Activated naive CD4-positive, alpha-beta T cell (primary cell): ENCODE data around the gene SGIP1.

Experiments used
- DNase-seq, 4 experiments: peaks; one replicate each; lab custom pipeline; 2025; lab: John Stamatoyannopoulos, UW

SGIP1 gene

GRCh38 chr1:66606362-66607065 lies 72.6 kb downstream of the SGIP1 start:
- no peak for DNase-seq

- DNase-seq, result no peak
Measured at GRCh38 chr1:66607458-66607857, 73.5 kb downstream of the SGIP1 start.

GRCh38 chr1:66613187-66613586 lies 79.2 kb downstream of the SGIP1 start:
- no peak for DNase-seq

- DNase-seq, result no peak
Measured at GRCh38 chr1:66617362-66618184, 83.6 kb downstream of the SGIP1 start.

GRCh38 chr1:66618390-66618789 lies 84.4 kb downstream of the SGIP1 start:
- no peak for DNase-seq

- DNase-seq, result no peak
Measured at GRCh38 chr1:66623812-66624211, 89.9 kb downstream of the SGIP1 start.

GRCh38 chr1:66624412-66625060 lies 90.6 kb downstream of the SGIP1 start:
- no peak for DNase-seq

- no peak for DNase-seq
Measured at GRCh38 chr1:66626261-66626660, 92.3 kb downstream of the SGIP1 start.

- no peak for DNase-seq
Measured at GRCh38 chr1:66628926-66629325, 95.0 kb downstream of the SGIP1 start.

GRCh38 chr1:66633159-66633558 lies 99.2 kb downstream of the SGIP1 start:
- DNase-seq, result no peak

GRCh38 chr1:66637146-66637545 lies 103.2 kb downstream of the SGIP1 start:
- no peak for DNase-seq

- DNase-seq, result no peak
Measured at GRCh38 chr1:66641891-66642473, 108.0 kb downstream of the SGIP1 start.

GRCh38 chr1:66642992-66643391 lies 109.0 kb downstream of the SGIP1 start:
- DNase-seq, result no peak

GRCh38 chr1:66644331-66644730 lies 110.4 kb downstream of the SGIP1 start:
- no peak for DNase-seq

- DNase-seq, result no peak
Measured at GRCh38 chr1:66648901-66649595, 115.1 kb downstream of the SGIP1 start.

- DNase-seq, result no peak
Measured at GRCh38 chr1:66652556-66652955, 118.6 kb downstream of the SGIP1 start.

- DNase-seq, result no peak
Measured at GRCh38 chr1:66654643-66655042, 120.7 kb downstream of the SGIP1 start.

GRCh38 chr1:66671455-66671854 lies 137.5 kb downstream of the SGIP1 start:
- DNase-seq, result no peak

GRCh38 chr1:66676613-66677298 lies 142.8 kb downstream of the SGIP1 start:
- no peak for DNase-seq

GRCh38 chr1:66678146-66678545 lies 144.2 kb downstream of the SGIP1 start:
- DNase-seq, result no peak

GRCh38 chr1:66679140-66679539 lies 145.2 kb downstream of the SGIP1 start:
- no peak for DNase-seq
